DMS153 (cell line): ENCODE measurements around the gene MTSS2.

Experiments used
- DNase-seq: peaks from one replicate; lab custom pipeline; 2025; lab: John Stamatoyannopoulos, UW

MTSS2 gene

GRCh38 chr16:70687102-70687511 is 1.3 kb upstream of the MTSS2 start:
- peak; percentile 18 for DNase-seq

DNA sequence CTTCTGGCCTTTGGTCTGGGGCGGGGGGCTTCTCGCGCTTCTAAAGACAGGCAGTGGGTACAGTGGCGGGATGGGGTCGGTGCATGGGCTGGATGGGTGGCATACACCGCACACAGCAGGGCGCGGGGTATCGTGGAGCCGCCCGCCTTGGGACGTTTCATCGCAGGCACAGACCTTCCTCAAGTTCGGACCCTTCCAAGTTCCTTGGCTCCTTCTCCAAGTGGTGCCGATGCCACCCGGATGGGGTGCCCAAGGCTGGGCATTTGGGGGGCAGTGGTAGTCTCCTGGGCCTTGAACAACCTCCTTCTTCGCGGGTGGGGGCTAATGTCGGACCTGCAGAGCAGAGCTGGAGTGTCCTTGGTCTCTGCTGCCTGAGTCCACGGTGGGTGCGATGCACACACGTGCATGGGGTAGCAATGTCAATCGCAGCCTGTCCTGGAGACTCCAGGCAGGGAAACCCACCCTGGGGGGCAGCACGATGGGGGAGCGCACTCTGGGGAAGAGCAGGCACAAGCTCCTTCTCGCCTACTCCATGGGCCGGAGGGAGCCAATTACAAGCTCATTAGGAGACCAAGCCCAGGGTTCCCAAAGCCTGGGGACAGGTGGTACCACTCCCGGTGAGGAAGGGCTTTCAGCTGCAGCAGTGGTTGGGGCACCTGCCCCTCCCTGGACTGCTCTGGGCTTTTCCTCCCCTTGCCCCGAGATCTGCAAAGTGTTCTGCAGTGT is 686 bp upstream of the MTSS2 start:
- DNase-seq, result peak; percentile 8

- DNase-seq, result no peak
Observed at GRCh38 chr16:70685061-70685937, 554 bp downstream of the MTSS2 start.

DNA sequence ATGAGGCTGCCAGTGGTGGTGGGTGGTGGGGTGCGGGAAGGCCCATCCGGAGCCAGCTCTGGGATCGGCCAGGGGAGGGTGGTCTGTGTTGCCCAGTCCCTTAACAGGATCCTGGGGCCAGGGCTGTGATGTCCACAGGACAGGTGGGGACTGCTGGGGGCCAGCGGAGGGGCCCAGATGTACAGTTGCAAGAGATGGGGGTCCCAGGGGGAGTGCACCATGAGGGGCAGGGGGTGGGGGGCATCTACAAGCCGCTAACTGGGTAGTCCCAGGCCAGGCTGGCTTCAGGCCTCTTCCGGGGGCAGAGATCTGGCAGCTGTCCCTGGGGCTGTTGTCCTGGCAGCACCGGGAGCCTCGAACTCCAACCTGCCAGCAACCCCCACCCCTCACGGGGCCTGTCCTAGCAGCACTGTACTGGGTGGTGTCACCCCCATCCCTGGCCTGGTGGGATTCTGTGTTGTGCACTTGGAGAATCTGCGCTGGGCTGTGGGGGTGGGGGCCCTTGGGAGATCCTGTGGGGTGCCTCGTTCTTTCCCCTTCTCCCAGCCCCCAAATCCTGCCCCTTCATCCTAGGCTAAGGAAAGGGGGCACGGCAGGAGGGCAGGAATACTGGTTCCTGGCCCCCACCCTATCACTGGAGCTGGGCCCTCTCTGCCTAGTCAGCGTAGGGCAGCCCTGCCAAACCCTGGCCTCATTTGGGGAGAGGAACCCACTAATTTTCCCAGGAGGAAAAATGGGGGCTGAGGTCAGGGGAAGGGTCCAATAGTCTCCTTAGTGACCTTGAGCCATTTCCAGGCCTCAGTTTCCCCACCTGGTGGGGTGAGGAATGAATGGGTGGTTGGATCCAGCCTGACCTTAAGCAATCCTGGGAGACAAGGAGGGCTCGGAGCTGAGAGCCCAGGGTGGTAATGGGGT is 1.4 kb downstream of the MTSS2 start:
- DNase-seq, result no peak

GRCh38 chr16:70683146-70683944 is 2.5 kb downstream of the MTSS2 start:
- DNase-seq, result no peak

- DNase-seq, result no peak
Observed at GRCh38 chr16:70682239-70683145, 3.4 kb downstream of the MTSS2 start.

GRCh38 chr16:70681382-70682238 is 4.2 kb downstream of the MTSS2 start:
- DNase-seq, result no peak

- no peak for DNase-seq
Observed at GRCh38 chr16:70680495-70681381, 5.1 kb downstream of the MTSS2 start.

DNA sequence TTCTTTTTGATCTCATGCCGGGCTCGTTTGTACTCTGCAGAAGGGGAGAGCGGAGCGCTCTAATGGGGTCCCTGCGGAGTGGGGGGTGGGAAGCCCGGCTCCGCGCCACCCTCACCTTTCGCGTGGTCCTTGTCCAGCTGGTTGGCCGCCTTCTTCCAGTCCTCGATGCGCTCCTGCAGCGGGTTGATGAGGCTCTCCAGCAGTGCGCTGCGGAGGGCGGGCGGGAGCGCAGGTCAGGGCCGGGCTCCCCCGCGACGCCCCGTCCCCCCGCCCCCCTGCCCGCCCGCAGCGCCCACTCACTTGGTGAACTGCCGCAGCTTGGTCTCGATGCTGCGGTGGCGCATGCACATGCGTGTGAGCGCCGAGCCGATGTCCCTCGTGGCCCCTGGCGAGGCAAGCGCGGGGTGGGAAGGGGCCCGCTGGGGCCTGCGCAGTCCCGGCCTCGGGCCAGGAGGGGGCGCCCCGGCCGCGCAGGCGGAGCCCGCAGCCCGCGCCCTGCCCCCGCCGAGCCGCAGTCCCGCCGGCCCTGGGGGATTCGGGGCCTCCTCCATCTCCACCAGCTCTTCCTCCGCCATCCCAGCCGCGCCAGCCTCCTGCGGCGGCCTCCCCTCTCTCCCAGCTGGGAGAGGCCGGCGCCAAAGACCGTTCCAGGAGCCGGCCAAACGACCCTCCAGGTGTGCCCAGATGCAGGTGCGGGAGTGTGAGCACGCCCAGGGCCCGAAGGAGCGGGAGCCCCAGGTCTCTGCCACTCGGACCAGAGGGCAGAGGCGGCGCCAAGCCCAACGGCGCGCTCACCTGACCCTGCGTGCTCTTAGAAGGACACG is 6.0 kb downstream of the MTSS2 start:
- DNase-seq, result no peak

GRCh38 chr16:70678898-70679670 is 6.8 kb downstream of the MTSS2 start:
- no peak for DNase-seq

- DNase-seq, result no peak
Observed at GRCh38 chr16:70678121-70678897, 7.5 kb downstream of the MTSS2 start.

GRCh38 chr16:70677499-70678120 is 8.2 kb downstream of the MTSS2 start:
- no peak for DNase-seq

- DNase-seq, result no peak
Observed at GRCh38 chr16:70676675-70677498, 9.0 kb downstream of the MTSS2 start.

DNA sequence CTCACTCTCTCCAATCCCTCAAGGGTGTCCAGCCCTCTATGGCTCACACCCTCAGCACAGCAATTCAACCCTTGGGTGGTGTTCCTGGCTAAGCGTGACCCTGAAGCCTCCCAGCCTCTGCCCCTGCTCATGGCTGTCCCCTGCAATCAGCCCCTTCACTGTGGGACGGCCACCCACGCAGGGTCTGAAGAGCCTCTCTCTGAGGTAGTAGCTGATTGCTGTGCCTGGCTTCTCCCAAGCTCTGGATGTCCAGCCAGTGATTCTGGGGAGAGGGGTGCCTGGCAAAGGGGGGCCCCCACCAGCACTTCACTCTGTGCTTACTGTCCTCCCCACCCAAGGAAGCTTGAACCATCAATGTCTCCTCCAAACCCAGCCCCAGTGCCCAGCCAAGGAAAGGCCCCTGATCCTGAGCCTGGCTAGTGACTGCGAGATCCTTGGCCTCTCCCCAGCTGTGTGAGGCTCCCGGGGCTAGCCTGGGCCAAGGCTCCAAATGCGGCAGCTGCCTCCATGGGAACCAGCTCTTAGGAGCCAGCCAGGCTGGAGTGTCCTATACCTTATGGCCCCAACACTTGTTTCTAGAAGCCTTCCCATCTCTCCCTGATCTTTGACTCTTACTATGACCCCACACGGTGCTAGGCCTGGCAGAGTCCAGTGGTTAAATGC is 9.9 kb downstream of the MTSS2 start:
- DNase-seq, result no peak
